H1 (cell line): ENCODE results near the gene ASS1. TPM values are rescaled to one million over a fixed set of nuclear protein-coding genes. Genes with fewer than 3 reads are reported as not detected.

ENCODE experiments used
- CTCF ChIA-PET: fragments of 300-600 bp; sonication (Branson Sonifier 250); formaldehyde crosslinking; loops from one replicate; lab custom pipeline; 2021; ENCODE audit not compliant: partially characterized antibody; lab: Charles Lee
- POLR2A ChIA-PET: fragments of 300-600 bp; sonication (Branson Sonifier 250); formaldehyde crosslinking; loops from one replicate; lab custom pipeline; 2021; ENCODE audit warnings: inconsistent platforms; ENCODE audit not compliant: partially characterized antibody; lab: Charles Lee
- DNase-seq, 2 experiments: peaks; one replicate each; pipeline versions ENCODE4 v3.0.0 to v3.0.0-alpha.2; 2010 to 2022; ENCODE audit warnings: low spot score in 2 of 2, low read depth in 1 of 2, mixed read lengths in 1 of 2
- FAIRE-seq: peaks from 2 replicates; lab custom pipeline; 2011; peaks lifted over from hg19 to GRCh38; lab: Jason Lieb, UNC
- H2AFZ ChIP-seq: 2 replicates; pipeline ENCODE4 v1.8.1; 2012; ENCODE audit warnings: low read length, inconsistent platforms
- H2AK5ac ChIP-seq: 2 replicates; pipeline ENCODE4 v1.6.1; 2013; ENCODE audit warnings: low read depth, low read length
- H2BK120ac ChIP-seq: replicated peaks from 2 replicates; pipeline ENCODE3; 2013; ENCODE audit warnings: low read depth, low read length, inconsistent platforms
- H2BK12ac ChIP-seq: 2 replicates; pipeline ENCODE4 v1.6.1; 2013; ENCODE audit warnings: low read depth, low read length
- H2BK15ac ChIP-seq: 2 replicates; pipeline ENCODE4 v1.6.1; 2013; ENCODE audit warnings: low read length
- H2BK20ac ChIP-seq: 2 replicates; pipeline ENCODE4 v1.6.1; 2013; ENCODE audit warnings: low read length
- H2BK5ac ChIP-seq: 2 replicates; pipeline ENCODE4 v1.6.1; 2013; ENCODE audit warnings: low read depth, low read length
- H3K14ac ChIP-seq: 2 replicates; pipeline ENCODE4 v1.6.1; 2013; ENCODE audit warnings: inconsistent platforms; ENCODE audit not compliant: insufficient read length
- H3K18ac ChIP-seq: 2 replicates; pipeline ENCODE4 v1.6.1; 2013; ENCODE audit warnings: low read length; ENCODE audit errors: extremely low read depth
- H3K23ac ChIP-seq: 2 replicates; pipeline ENCODE4 v1.6.1; 2013; ENCODE audit warnings: inconsistent platforms; ENCODE audit not compliant: insufficient read length
- H3K23me2 ChIP-seq: 2 replicates; pipeline ENCODE4 v1.6.1; 2013; ENCODE audit warnings: low read depth, low read length
- H3K27ac ChIP-seq: 2 replicates; pipeline ENCODE4 v1.6.1; 2011; ENCODE audit warnings: low read depth, low read length, inconsistent platforms
- H3K27me3 ChIP-seq, 4 experiments: replicated peaks in 1 of 4; 1 replicate in 1 of 4; 2 replicates in 3 of 4; pipeline versions ENCODE4 v1.6.1 to v1.8.1; 2011 to 2013; ENCODE audit warnings: low read length in 3 of 4, mild to moderate bottlenecking in 3 of 4, inconsistent platforms in 2 of 4, mixed read lengths in 2 of 4, moderate library complexity in 1 of 4; ENCODE audit not compliant: control insufficient read depth in 3 of 4, insufficient read depth in 3 of 4; ENCODE audit errors: extremely low read depth in 1 of 4
- H3K36me3 ChIP-seq, 4 experiments: 2 replicates each; pipeline versions ENCODE4 v1.6.1 to v1.8.1; 2011 to 2013; ENCODE audit warnings: mild to moderate bottlenecking in 4 of 4, low read length in 3 of 4, moderate library complexity in 2 of 4, control low read depth in 1 of 4, inconsistent platforms in 1 of 4; ENCODE audit not compliant: insufficient read depth in 4 of 4, control insufficient read depth in 2 of 4
- H3K4ac ChIP-seq: replicated peaks from 2 replicates; pipeline ENCODE3; 2013; ENCODE audit warnings: low read length, low read depth, mixed read lengths, inconsistent platforms; ENCODE audit not compliant: insufficient read length
- H3K4me1 ChIP-seq, 4 experiments: replicated peaks in 1 of 4; 1 replicate in 1 of 4; 2 replicates in 3 of 4; pipeline versions ENCODE4 v1.6.1 to v1.8.1; 2011 to 2013; ENCODE audit warnings: low read length in 3 of 4, inconsistent platforms in 2 of 4, mixed read lengths in 1 of 4; ENCODE audit not compliant: insufficient read depth in 4 of 4, control insufficient read depth in 3 of 4
- H3K4me2 ChIP-seq, 2 experiments: 2 replicates each; pipeline versions ENCODE4 v1.6.1 to v1.8.1; 2011 to 2013; ENCODE audit warnings: low read depth in 2 of 2, low read length in 2 of 2, control low read depth in 1 of 2, inconsistent platforms in 1 of 2, mild to moderate bottlenecking in 1 of 2; ENCODE audit not compliant: insufficient read depth in 1 of 2
- H3K4me3 ChIP-seq, 4 experiments: fragments of 200-600, 300-600 bp in 1 of 4; sonication (generic), shearing (Covaris generic), sonication (Bioruptor Twin) in 1 of 4; 2 replicates each; pipeline versions ENCODE4 v1.5.1 to v1.8.1; 2011 to 2016; ENCODE audit warnings: low read length in 4 of 4, low read depth in 3 of 4, control low read depth in 2 of 4, inconsistent platforms in 2 of 4, mild to moderate bottlenecking in 2 of 4, mixed read lengths in 1 of 4, moderate library complexity in 1 of 4; ENCODE audit not compliant: insufficient read depth in 2 of 4; ENCODE audit errors: extremely low read depth in 1 of 4
- H3K56ac ChIP-seq: replicated peaks from 2 replicates; pipeline ENCODE3; 2013; ENCODE audit warnings: low read depth, mild to moderate bottlenecking, mixed read lengths, low read length, inconsistent platforms; ENCODE audit not compliant: insufficient read length
- H3K79me1 ChIP-seq: 2 replicates; pipeline ENCODE4 v1.6.1; 2013; ENCODE audit warnings: low read depth, low read length, control low read depth
- H3K79me2 ChIP-seq, 2 experiments: 2 replicates each; pipeline versions ENCODE4 v1.6.1 to v1.8.1; 2012 to 2013; ENCODE audit warnings: low read length in 2 of 2, mild to moderate bottlenecking in 2 of 2, inconsistent platforms in 1 of 2; ENCODE audit not compliant: insufficient read depth in 2 of 2, control insufficient read depth in 1 of 2
- H3K9ac ChIP-seq, 4 experiments: replicated peaks in 1 of 4; 1 replicate in 1 of 4; 2 replicates in 3 of 4; pipeline versions ENCODE4 v1.6.1 to v1.8.1; 2011 to 2013; ENCODE audit warnings: low read depth in 3 of 4, low read length in 3 of 4, control low read depth in 2 of 4, mild to moderate bottlenecking in 2 of 4, moderate library complexity in 2 of 4, inconsistent platforms in 1 of 4; ENCODE audit errors: extremely low read depth in 1 of 4
- H3K9me3 ChIP-seq, 2 experiments: 2 replicates each; pipeline versions ENCODE4 v1.6.1 to v1.8.1; 2012 to 2013; ENCODE audit warnings: mild to moderate bottlenecking in 2 of 2, moderate library complexity in 2 of 2, control low read depth in 1 of 2, inconsistent platforms in 1 of 2, low read depth in 1 of 2, low read length in 1 of 2, mixed read lengths in 1 of 2; ENCODE audit not compliant: insufficient read depth in 2 of 2
- H4K20me1 ChIP-seq, 2 experiments: replicated peaks in 1 of 2; 2 replicates each; pipeline versions ENCODE3 to v1.8.1; 2011 to 2013; ENCODE audit warnings: inconsistent platforms in 2 of 2, low read length in 2 of 2, mild to moderate bottlenecking in 1 of 2; ENCODE audit not compliant: insufficient read depth in 2 of 2, control insufficient read depth in 1 of 2
- H4K5ac ChIP-seq: 2 replicates; pipeline ENCODE4 v1.6.1; 2013; ENCODE audit warnings: low read length, low read depth, mixed read lengths, inconsistent platforms; ENCODE audit not compliant: insufficient read length
- H4K8ac ChIP-seq: 2 replicates; pipeline ENCODE4 v1.8.0; 2013; ENCODE audit warnings: mild to moderate bottlenecking, moderate library complexity, low read length, inconsistent platforms; ENCODE audit not compliant: insufficient read depth; ENCODE audit errors: extremely low read depth
- H4K91ac ChIP-seq: replicated peaks from 2 replicates; pipeline ENCODE3; 2013; ENCODE audit warnings: low read length, mixed read lengths, inconsistent platforms; ENCODE audit not compliant: insufficient read length
- ASH2L ChIP-seq: fragments of 200-600, 300-600 bp; sonication (generic); IDR thresholded peaks from one replicate; pipeline ENCODE4 v1.7.1; 2017; ENCODE audit warnings: low read length
- CBX8 ChIP-seq: fragments of 300-800, 300-1000 bp; sonication (generic); IDR thresholded peaks from 2 replicates; pipeline ENCODE4 v1.7.1; 2016; ENCODE audit warnings: low read depth, low read length, borderline replicate concordance
- CHD1 ChIP-seq: IDR thresholded peaks from 2 replicates; pipeline ENCODE4 v1.6.1; 2012; ENCODE audit warnings: low read depth, low read length, improper control_type of control experiment
- CHD2 ChIP-seq: IDR thresholded peaks from 2 replicates; pipeline ENCODE4 v1.6.1; 2012; ENCODE audit warnings: low read length, improper control_type of control experiment
- HDAC2 ChIP-seq, 2 experiments: fragments of 300-600 bp in 1 of 2; sonication (generic) in 1 of 2; IDR thresholded peaks; 2 replicates each; pipeline ENCODE4 v1.6.1; 2011 to 2012; ENCODE audit warnings: low read depth in 2 of 2, low read length in 2 of 2, mild to moderate bottlenecking in 2 of 2, moderate library complexity in 2 of 2, borderline replicate concordance in 1 of 2, inconsistent platforms in 1 of 2
- JUN ChIP-seq: IDR thresholded peaks from 2 replicates; pipeline ENCODE4 v1.6.1; 2011; ENCODE audit warnings: low read depth, mild to moderate bottlenecking, improper control_type of control experiment, low read length
- KDM1A ChIP-seq: fragments of 200-600, 300-600 bp; sonication (generic); IDR thresholded peaks from 2 replicates; pipeline ENCODE4 v1.7.1; 2016; ENCODE audit warnings: mild to moderate bottlenecking, low read length, borderline replicate concordance
- KDM5A ChIP-seq: fragments of 200-600 bp; IDR thresholded peaks from 2 replicates; pipeline ENCODE4 v1.7.1; 2012; ENCODE audit warnings: mild to moderate bottlenecking, low read length, inconsistent platforms, mixed read lengths
- MAX ChIP-seq: IDR thresholded peaks from 2 replicates; pipeline ENCODE4 v1.6.1; 2012; ENCODE audit warnings: inconsistent platforms
- NANOG ChIP-seq: IDR thresholded peaks from 2 replicates; pipeline ENCODE4 v1.6.1; 2011; ENCODE audit warnings: low read length, low read depth, mild to moderate bottlenecking, inconsistent platforms; ENCODE audit not compliant: insufficient read depth, poor library complexity, severe bottlenecking
- RNF2 ChIP-seq: fragments of 200-900, 300-1000 bp; sonication (generic); IDR thresholded peaks from 2 replicates; pipeline ENCODE4 v1.7.1; 2016; ENCODE audit warnings: borderline replicate concordance, low read depth, mild to moderate bottlenecking, antibody characterized with exemption, low read length; ENCODE audit not compliant: poor library complexity, severe bottlenecking; ENCODE audit errors: missing control alignments
- TBP ChIP-seq: IDR thresholded peaks from 2 replicates; pipeline ENCODE4 v1.6.1; 2011; ENCODE audit warnings: low read depth, low read length, improper control_type of control experiment
- TCF12 ChIP-seq: IDR thresholded peaks from 2 replicates; pipeline ENCODE4 v1.6.1; 2011; ENCODE audit warnings: low read depth, mild to moderate bottlenecking, low read length
- TEAD4 ChIP-seq: IDR thresholded peaks from 2 replicates; pipeline ENCODE4 v1.6.1; 2012; ENCODE audit warnings: low read depth, low read length, inconsistent platforms, mixed read lengths
- YY1 ChIP-seq: IDR thresholded peaks from 2 replicates; pipeline ENCODE4 v1.6.1; 2011; ENCODE audit warnings: low read depth, mild to moderate bottlenecking, low read length
- WGBS, 2 experiments: shearing (Covaris generic) in 1 of 2; methylation state at CpG; one replicate each; pipeline versions ENCODE4 v1.1.6 to v1.1.7; 2013 to 2015; ENCODE audit warnings: low lambda C conversion rate in 2 of 2, mixed read lengths in 2 of 2, inconsistent platforms in 1 of 2, low coverage in 1 of 2, missing lambda C conversion rate in 1 of 2; ENCODE audit not compliant: insufficient replicate concordance in 2 of 2, insufficient coverage in 1 of 2, insufficient read length in 1 of 2; ENCODE audit errors: extremely low coverage in 1 of 2, missing lambda C conversion rate in 1 of 2; 5-methylcytosine and 5-hydroxymethylcytosine counted together
- polyA plus RNA-seq, 7 experiments: library from polyadenylated mRNA; depleted of rRNA in 3 of 7; stranded (reverse) in 5 of 7; unstranded in 2 of 7; fragments of >200 nt in 5 of 7; fragments of 200-250 nt in 2 of 7; gene quantifications; 1 replicate in 5 of 7; 2 replicates in 1 of 7; 4 replicates in 1 of 7; pipeline versions ENCODE4 v1.2.1 to v1.2.3, GENCODE V29; 2011 to 2013; ENCODE audit warnings: missing spikeins in 2 of 7, mixed read lengths in 2 of 7
- total RNA-seq: library from RNA; stranded (reverse); fragmentation: NEBNext Ultra II Directional; extraction: Animal tissue kit (Norgen Biotek cat#: 25700); gene quantifications from 2 replicates; pipeline ENCODE4 v1.2.1, GENCODE V29; 2021

The ASS1 gene
- total and polyA plus RNA-seq, 2 of the 8 experiments (the other 6 are each of a cell fraction or from before 2014, with no cell fraction given) = 108 to 296 TPM

GRCh38 chr9:130411566-130411915, 33.2 kb upstream of the ASS1 start:
- no peaks in the 10 kb centered on the region for H3K23me2 ChIP-seq
- H3K79me2 ChIP-seq = no peaks in the 10 kb centered on the region
- no peak for DNase-seq
- H3K4ac ChIP-seq = no peak overlapping the region
- H2AK5ac ChIP-seq = no peak overlapping the region
- no peak overlapping the region for H3K56ac ChIP-seq
- no peak overlapping the region for H2BK120ac ChIP-seq
- no peaks in the 10 kb centered on the region for H3K9me3 ChIP-seq
- H3K27me3 ChIP-seq = no peaks in the 10 kb centered on the region; a peak in 1 of 7 replicates
- no peak overlapping the region for H3K4me3 ChIP-seq
- 85% methylated on average over 3 of the region's 3 CpGs; no CpG with 5 or more reads in 1 of the 2 experiments for WGBS, 2 experiments
- no peaks in the 10 kb centered on the region for H3K36me3 ChIP-seq
- no peak overlapping the region for H3K27ac ChIP-seq
- no peak overlapping the region for H3K18ac ChIP-seq
- ChIA-PET CTCF (interaction anchor here (0.7 to 1.0 kb wide), 2 partner anchors 11 to 421 kb away, joined by 4 to 6 read pairs; no protein-coding TSS in a partner anchor), POLR2A (no interaction called here)
- no peak overlapping the region for H4K5ac ChIP-seq
- no peak overlapping the region for H3K9ac ChIP-seq
- H3K79me1 ChIP-seq = no peaks in the 10 kb centered on the region
- FAIRE-seq = no peak
- no peak overlapping the region for H3K23ac ChIP-seq
- H3K14ac ChIP-seq = no peak overlapping the region
- H2BK20ac ChIP-seq = no peak overlapping the region
- no peak overlapping the region for H3K4me2 ChIP-seq
- H2BK12ac ChIP-seq = no peak overlapping the region
- H2BK5ac ChIP-seq = no peak overlapping the region
- H2BK15ac ChIP-seq = no peak overlapping the region
- H4K20me1 ChIP-seq = no peaks in the 10 kb centered on the region
- H4K91ac ChIP-seq = no peak overlapping the region
- no peak overlapping the region for H2AFZ ChIP-seq
- H4K8ac ChIP-seq = no peak overlapping the region
- no peaks in the 10 kb centered on the region for H3K4me1 ChIP-seq
- no peak for TF ChIP-seq RNF2
- no peak for TF ChIP-seq TCF12
- no peak for TF ChIP-seq NANOG
- no peak for TF ChIP-seq MAX
- no peak for TF ChIP-seq JUN
- no peak for TF ChIP-seq ASH2L
- TF ChIP-seq CHD2 = no peak
- no peak for TF ChIP-seq KDM1A
- no peak for TF ChIP-seq CHD1
- TF ChIP-seq KDM5A = no peak
- no peak for TF ChIP-seq CBX8
- no peak for TF ChIP-seq TBP
- no peak for TF ChIP-seq TEAD4
- no peak for TF ChIP-seq YY1
- TF ChIP-seq HDAC2 (IDR thresholded peaks at IDR 0.05; ENCODE audit: borderline replicate concordance in 1 of 2, low read depth in 2 of 2, low read length in 2 of 2) = no peak
